Fibroblast of the aortic adventitia (primary cell): ENCODE results near the gene YJU2. TPM values are rescaled to one million over a fixed set of nuclear protein-coding genes. Genes with fewer than 3 reads are reported as not detected.

Source experiments
- DNase-seq: peaks from one replicate; pipeline ENCODE4 v3.0.0-alpha.2; 2010; ENCODE audit warnings: low read depth
- H3K4me3 ChIP-seq: 2 replicates; pipeline ENCODE4 v1.5.1; 2011; ENCODE audit warnings: low read depth, mild to moderate bottlenecking, control low read depth, low read length, moderate library complexity
- CTCF ChIP-seq: IDR thresholded peaks from 2 replicates; pipeline ENCODE4 v1.5.1; 2011; ENCODE audit warnings: mild to moderate bottlenecking, low read length, control low read depth, inconsistent platforms; ENCODE audit not compliant: insufficient read depth
- total RNA-seq: library from RNA; depleted of rRNA; stranded (reverse); fragments of >200 nt; gene quantifications from 2 replicates; pipeline ENCODE4 v1.2.3, GENCODE V29; 2012; ENCODE audit warnings: low replicate concordance

YJU2 gene
- total RNA-seq, 1 donor, result 17.2 TPM

- no peak for DNase-seq
- TF ChIP-seq CTCF, result no peak
- H3K4me3 ChIP-seq, result no peak overlapping the region
These were observed 13.8 kb downstream of the YJU2 start for GRCh38 chr19:4260613-4261191.

GRCh38 chr19:4264812-4265211 lies 17.9 kb downstream of the YJU2 start:
- no peak for DNase-seq
- TF ChIP-seq CTCF, result no peak

GRCh38 chr19:4266253-4267000 lies 19.5 kb downstream of the YJU2 start:
- no peak overlapping the region for H3K4me3 ChIP-seq
- DNase-seq, result no peak
- TF ChIP-seq CTCF, result no peak

More at GRCh38 chr19:4264812-4265211, 17.9 kb downstream of the YJU2 start:
- no peak overlapping the region for H3K4me3 ChIP-seq

- TF ChIP-seq CTCF, result peak; percentile 80
- peak; percentile 40 for DNase-seq
- no peak overlapping the region for H3K4me3 ChIP-seq
These were observed 20.4 kb downstream of the YJU2 start for GRCh38 chr19:4267101-4267900.

- no peak for DNase-seq
- TF ChIP-seq CTCF, result no peak
- H3K4me3 ChIP-seq, result no peak overlapping the region
These were observed 21.3 kb downstream of the YJU2 start for GRCh38 chr19:4267901-4268815.

- no peak for DNase-seq
- TF ChIP-seq CTCF, result no peak
- no peak overlapping the region for H3K4me3 ChIP-seq
These were observed 22.0 kb downstream of the YJU2 start for GRCh38 chr19:4268816-4269430.
